HEK293 (cell line): Measurements from ENCODE around the gene LRP8.

Experiments used
- CTCF ChIP-seq: fragments of 450-650 bp; formaldehyde crosslinking; IDR thresholded peaks from 2 replicates; pipeline ENCODE4 v1.5.1; 2016; ENCODE audit warnings: missing biosample characterization, missing genetic modification characterization
- FEZF1 ChIP-seq: fragments of 450-650 bp; formaldehyde crosslinking; IDR thresholded peaks from 2 replicates; pipeline ENCODE4 v1.5.1; 2016; ENCODE audit warnings: missing biosample characterization, missing genetic modification characterization
- GLIS1 ChIP-seq: fragments of 450-650 bp; formaldehyde crosslinking; IDR thresholded peaks from 2 replicates; pipeline ENCODE4 v1.5.1; 2016; ENCODE audit warnings: missing biosample characterization, missing genetic modification characterization
- IKZF3 ChIP-seq: fragments of 450-650 bp; IDR thresholded peaks from 2 replicates; pipeline ENCODE4 v1.5.0; 2018; ENCODE audit warnings: missing biosample characterization, mild to moderate bottlenecking, missing genetic modification characterization, moderate library complexity
- KLF10 ChIP-seq: fragments of 450-650 bp; IDR thresholded peaks from 2 replicates; pipeline ENCODE4 v1.5.1; 2018; ENCODE audit warnings: missing biosample characterization, mild to moderate bottlenecking, missing genetic modification characterization
- KLF16 ChIP-seq: fragments of 450-650 bp; formaldehyde crosslinking; IDR thresholded peaks from 2 replicates; pipeline ENCODE4 v1.5.1; 2017; ENCODE audit warnings: missing biosample characterization, missing genetic modification characterization
- KLF9 ChIP-seq: fragments of 450-650 bp; formaldehyde crosslinking; IDR thresholded peaks from 2 replicates; pipeline ENCODE4 v1.5.1; 2016; ENCODE audit warnings: missing biosample characterization, missing genetic modification characterization, low read depth
- MZF1 ChIP-seq: fragments of 450-650 bp; formaldehyde crosslinking; IDR thresholded peaks from 2 replicates; pipeline ENCODE4 v1.5.1; 2017; ENCODE audit warnings: missing biosample characterization, missing genetic modification characterization, borderline replicate concordance
- PATZ1 ChIP-seq: fragments of 450-650 bp; formaldehyde crosslinking; IDR thresholded peaks from 2 replicates; pipeline ENCODE4 v1.5.1; 2016; ENCODE audit warnings: missing biosample characterization, missing genetic modification characterization
- ZBTB11 ChIP-seq: fragments of 450-650 bp; formaldehyde crosslinking; conservative IDR thresholded peaks from 2 replicates; pipeline ENCODE4 v1.5.1; 2016; ENCODE audit warnings: low read depth, missing biosample characterization, missing genetic modification characterization
- ZBTB17 ChIP-seq: fragments of 450-650 bp; formaldehyde crosslinking; IDR thresholded peaks from 2 replicates; pipeline ENCODE4 v1.5.1; 2016; ENCODE audit warnings: missing biosample characterization, missing genetic modification characterization
- ZBTB20 ChIP-seq: fragments of 450-650 bp; formaldehyde crosslinking; IDR thresholded peaks from 2 replicates; pipeline ENCODE4 v1.5.1; 2016; ENCODE audit warnings: missing biosample characterization, missing genetic modification characterization
- ZBTB21 ChIP-seq: fragments of 450-650 bp; formaldehyde crosslinking; IDR thresholded peaks from 2 replicates; pipeline ENCODE4 v1.5.1; 2017; ENCODE audit warnings: missing biosample characterization, missing genetic modification characterization
- ZBTB49 ChIP-seq: fragments of 450-650 bp; formaldehyde crosslinking; IDR thresholded peaks from 2 replicates; pipeline ENCODE4 v1.5.1; 2016; ENCODE audit warnings: missing biosample characterization, missing genetic modification characterization, low read depth
- ZFP37 ChIP-seq: fragments of 450-650 bp; formaldehyde crosslinking; IDR thresholded peaks from 2 replicates; pipeline ENCODE4 v1.5.1; 2016; ENCODE audit warnings: missing biosample characterization, missing genetic modification characterization
- ZFP69B ChIP-seq: fragments of 450-650 bp; formaldehyde crosslinking; IDR thresholded peaks from 2 replicates; pipeline ENCODE4 v1.5.1; 2016; ENCODE audit warnings: missing biosample characterization, missing genetic modification characterization
- ZNF157 ChIP-seq: fragments of 450-650 bp; formaldehyde crosslinking; IDR thresholded peaks from 2 replicates; pipeline ENCODE4 v1.5.1; 2016; ENCODE audit warnings: missing biosample characterization, missing genetic modification characterization
- ZNF202 ChIP-seq: fragments of 450-650 bp; formaldehyde crosslinking; IDR thresholded peaks from 2 replicates; pipeline ENCODE4 v1.5.1; 2016; ENCODE audit warnings: missing biosample characterization, missing genetic modification characterization, borderline replicate concordance
- ZNF366 ChIP-seq: fragments of 450-650 bp; formaldehyde crosslinking; conservative IDR thresholded peaks from 2 replicates; pipeline ENCODE4 v1.5.1; 2016; ENCODE audit warnings: missing biosample characterization, missing genetic modification characterization
- ZNF426 ChIP-seq: fragments of 450-650 bp; formaldehyde crosslinking; IDR thresholded peaks from 2 replicates; pipeline ENCODE4 v1.5.1; 2017; ENCODE audit warnings: missing biosample characterization, missing genetic modification characterization, mild to moderate bottlenecking, inconsistent platforms, moderate library complexity
- ZNF571 ChIP-seq: fragments of 450-650 bp; formaldehyde crosslinking; IDR thresholded peaks from 2 replicates; pipeline ENCODE4 v1.5.0; 2017; ENCODE audit warnings: missing biosample characterization, missing genetic modification characterization
- ZNF600 ChIP-seq: fragments of 450-650 bp; formaldehyde crosslinking; IDR thresholded peaks from 2 replicates; pipeline ENCODE4 v1.5.1; 2016; ENCODE audit warnings: missing biosample characterization, missing genetic modification characterization
- ZNF623 ChIP-seq: fragments of 450-650 bp; formaldehyde crosslinking; IDR thresholded peaks from 2 replicates; pipeline ENCODE4 v1.5.1; 2016; ENCODE audit warnings: missing biosample characterization, missing genetic modification characterization
- TF ChIP-seq, protein P1 (sequence below): fragments of 450-650 bp; formaldehyde crosslinking; IDR thresholded peaks from 2 replicates; pipeline ENCODE4 v1.5.1; 2017; ENCODE audit warnings: missing biosample characterization, mild to moderate bottlenecking, missing genetic modification characterization, moderate library complexity

The LRP8 gene

GRCh38 chr1:53196485-53197290 lies 131.2 kb downstream of the LRP8 start, which contains the start of gene CPT2 (continued):
- TF ChIP-seq, protein P1, sequence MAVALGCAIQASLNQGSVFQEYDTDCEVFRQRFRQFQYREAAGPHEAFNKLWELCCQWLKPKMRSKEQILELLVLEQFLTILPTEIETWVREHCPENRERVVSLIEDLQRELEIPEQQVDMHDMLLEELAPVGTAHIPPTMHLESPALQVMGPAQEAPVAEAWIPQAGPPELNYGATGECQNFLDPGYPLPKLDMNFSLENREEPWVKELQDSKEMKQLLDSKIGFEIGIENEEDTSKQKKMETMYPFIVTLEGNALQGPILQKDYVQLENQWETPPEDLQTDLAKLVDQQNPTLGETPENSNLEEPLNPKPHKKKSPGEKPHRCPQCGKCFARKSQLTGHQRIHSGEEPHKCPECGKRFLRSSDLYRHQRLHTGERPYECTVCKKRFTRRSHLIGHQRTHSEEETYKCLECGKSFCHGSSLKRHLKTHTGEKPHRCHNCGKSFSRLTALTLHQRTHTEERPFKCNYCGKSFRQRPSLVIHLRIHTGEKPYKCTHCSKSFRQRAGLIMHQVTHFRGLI: no peak
- TF ChIP-seq FEZF1 (tag by site-specific recombination): peak; percentile 76
- TF ChIP-seq CTCF (tag by site-specific recombination): no peak
- no peak for TF ChIP-seq MZF1 (tag by site-specific recombination)
- TF ChIP-seq KLF10 (tag by site-specific recombination): 0 out of 2 replicates have a peak, but pooled peaks have one; percentile 40
- peak; percentile 63 for TF ChIP-seq ZNF366 (tag by site-specific recombination)
- no peak for TF ChIP-seq ZBTB49 (tag by site-specific recombination)
- TF ChIP-seq ZNF157 (tag by site-specific recombination): no peak
- peak; percentile 56; the same call in 1 of the 2 replicates for TF ChIP-seq KLF16
- TF ChIP-seq ZNF202: no peak
- TF ChIP-seq ZFP69B (tag by site-specific recombination): peak; percentile 78; the same call in 1 of the 2 replicates
- no peak for TF ChIP-seq ZNF623
- TF ChIP-seq KLF9 (tag by site-specific recombination): peak; percentile 61
- TF ChIP-seq ZNF426 (tag by site-specific recombination): no peak
- TF ChIP-seq ZBTB11 (tag by site-specific recombination): peak; percentile 90
- TF ChIP-seq ZBTB20: peak; percentile 95
- peak; percentile 68 for TF ChIP-seq ZBTB17 (tag by site-specific recombination)
- TF ChIP-seq IKZF3 (tag by site-specific recombination): peak; percentile 90
- no peak for TF ChIP-seq GLIS1
- peak; percentile 79 for TF ChIP-seq ZNF600
- peak; percentile 98 for TF ChIP-seq PATZ1
- TF ChIP-seq ZFP37 (tag by site-specific recombination): 0 out of 2 replicates have a peak, but pooled peaks have one; percentile 32
- peak; percentile 38; the same call in 1 of the 2 replicates for TF ChIP-seq ZBTB21
- no peak for TF ChIP-seq ZNF571 (tag by site-specific recombination)
